KMS-11 (cell line): ENCODE measurements around the gene ITGB5.

Experiments used
- H2AFZ ChIP-seq: fragments of 200-600 bp; sonication (generic); 2 replicates; pipeline ENCODE4 v1.6.1; 2016; ENCODE audit warnings: antibody characterized with exemption, mixed run types, low read depth
- H3K27ac ChIP-seq: fragments of 200-600 bp; sonication (generic); 2 replicates; pipeline ENCODE4 v1.6.1; 2016; ENCODE audit warnings: mild to moderate bottlenecking, mixed run types
- H3K27me3 ChIP-seq: fragments of 200-600 bp; sonication (generic); 2 replicates; pipeline ENCODE4 v1.6.1; 2017; ENCODE audit warnings: mild to moderate bottlenecking, low read depth, mixed run types, moderate library complexity; ENCODE audit not compliant: insufficient read depth
- H3K36me3 ChIP-seq: fragments of 200-600 bp; sonication (generic); 2 replicates; pipeline ENCODE4 v1.6.1; 2017; ENCODE audit warnings: mild to moderate bottlenecking, mixed run types; ENCODE audit not compliant: insufficient read depth
- H3K4me1 ChIP-seq: fragments of 200-600 bp; sonication (generic); 2 replicates; pipeline ENCODE4 v1.6.1; 2016; ENCODE audit warnings: mild to moderate bottlenecking, low read depth, mixed run types; ENCODE audit not compliant: poor library complexity, severe bottlenecking
- H3K4me2 ChIP-seq: fragments of 200-600 bp; sonication (generic); 2 replicates; pipeline ENCODE4 v1.7.0; 2016; ENCODE audit warnings: mild to moderate bottlenecking, mixed run types
- H3K4me3 ChIP-seq: fragments of 200-600 bp; sonication (generic); IDR thresholded peaks from 2 replicates; pipeline ENCODE4 v1.6.1; 2017; ENCODE audit warnings: low read depth, low read length, mixed read lengths; ENCODE audit not compliant: insufficient read depth
- H3K79me2 ChIP-seq: fragments of 200-600 bp; sonication (generic); 2 replicates; pipeline ENCODE4 v1.6.1; 2016; ENCODE audit warnings: low read depth, mixed run types; ENCODE audit not compliant: insufficient read depth
- H3K9ac ChIP-seq: fragments of 200-600 bp; sonication (generic); 2 replicates; pipeline ENCODE4 v1.6.1; 2016; ENCODE audit warnings: mild to moderate bottlenecking, mixed run types
- H4K20me1 ChIP-seq: fragments of 200-600 bp; sonication (generic); 2 replicates; pipeline ENCODE4 v1.6.1; 2016; ENCODE audit warnings: mild to moderate bottlenecking, mixed run types; ENCODE audit not compliant: insufficient read depth
- TF ChIP-seq, protein P1 (sequence below): fragments of 200-600 bp; sonication (generic); conservative IDR thresholded peaks from 2 replicates; pipeline ENCODE4 v1.6.1; 2017; ENCODE audit warnings: low read depth, mild to moderate bottlenecking, antibody characterized with exemption, low read length, moderate library complexity, mixed read lengths

ITGB5 gene

DNA sequence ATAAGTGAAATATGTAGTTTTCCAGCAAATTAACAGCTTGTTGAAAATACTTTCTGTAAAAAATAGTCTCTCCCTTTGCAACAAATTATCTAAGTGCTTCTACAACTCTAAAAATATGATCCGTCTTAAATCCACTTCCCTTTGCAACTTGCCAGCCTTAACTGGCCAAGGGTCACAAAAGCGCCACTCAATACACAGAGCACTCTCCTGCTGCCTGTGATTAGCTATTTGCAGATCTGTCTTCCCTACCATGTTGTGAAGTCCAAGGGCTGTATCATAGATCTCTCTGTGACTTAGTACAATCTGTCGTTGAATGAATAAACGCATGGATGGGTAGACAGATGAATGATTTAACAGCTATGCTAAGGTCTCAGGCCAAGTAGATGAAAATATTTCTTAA is 76.2 kb downstream of the ITGB5 start:
- Histone ChIP-seq H3K36me3 (no peaks in the 10 kb centered on the region), H3K9ac (no peak overlapping the region), H2AFZ (no peak overlapping the region), H3K4me1 (peaks cover 11% of the 10 kb centered on the region), H3K27ac (no peak overlapping the region), H3K79me2 (no peaks in the 10 kb centered on the region), H3K4me2 (no peak overlapping the region), H4K20me1 (no peaks in the 10 kb centered on the region), H3K4me3 (no peak overlapping the region), H3K27me3 (no peaks in the 10 kb centered on the region)
- TF ChIP-seq, protein P1, sequence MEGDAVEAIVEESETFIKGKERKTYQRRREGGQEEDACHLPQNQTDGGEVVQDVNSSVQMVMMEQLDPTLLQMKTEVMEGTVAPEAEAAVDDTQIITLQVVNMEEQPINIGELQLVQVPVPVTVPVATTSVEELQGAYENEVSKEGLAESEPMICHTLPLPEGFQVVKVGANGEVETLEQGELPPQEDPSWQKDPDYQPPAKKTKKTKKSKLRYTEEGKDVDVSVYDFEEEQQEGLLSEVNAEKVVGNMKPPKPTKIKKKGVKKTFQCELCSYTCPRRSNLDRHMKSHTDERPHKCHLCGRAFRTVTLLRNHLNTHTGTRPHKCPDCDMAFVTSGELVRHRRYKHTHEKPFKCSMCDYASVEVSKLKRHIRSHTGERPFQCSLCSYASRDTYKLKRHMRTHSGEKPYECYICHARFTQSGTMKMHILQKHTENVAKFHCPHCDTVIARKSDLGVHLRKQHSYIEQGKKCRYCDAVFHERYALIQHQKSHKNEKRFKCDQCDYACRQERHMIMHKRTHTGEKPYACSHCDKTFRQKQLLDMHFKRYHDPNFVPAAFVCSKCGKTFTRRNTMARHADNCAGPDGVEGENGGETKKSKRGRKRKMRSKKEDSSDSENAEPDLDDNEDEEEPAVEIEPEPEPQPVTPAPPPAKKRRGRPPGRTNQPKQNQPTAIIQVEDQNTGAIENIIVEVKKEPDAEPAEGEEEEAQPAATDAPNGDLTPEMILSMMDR = no peak

DNA sequence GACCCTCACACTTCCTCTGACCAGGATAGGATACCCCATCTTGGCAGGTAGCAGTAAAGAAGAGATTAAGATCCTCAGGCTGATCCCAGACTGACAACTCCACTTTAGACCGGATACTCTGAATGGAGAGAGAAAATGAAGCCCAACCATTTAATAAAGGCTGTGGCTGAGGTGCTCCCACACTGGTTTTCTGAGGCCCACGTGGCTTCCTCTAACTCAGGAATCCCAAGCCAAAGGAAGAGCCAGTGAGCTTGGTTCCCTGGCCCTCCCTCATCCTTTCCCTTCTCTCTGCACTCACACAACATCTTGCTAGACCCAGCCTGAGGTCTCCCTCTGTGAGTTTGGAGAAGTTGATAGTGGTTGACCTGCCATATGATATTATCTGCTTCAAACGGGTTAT is 78.1 kb downstream of the ITGB5 start:
- Histone ChIP-seq H3K79me2 (no peaks in the 10 kb centered on the region), H3K27me3 (no peaks in the 10 kb centered on the region)

DNA sequence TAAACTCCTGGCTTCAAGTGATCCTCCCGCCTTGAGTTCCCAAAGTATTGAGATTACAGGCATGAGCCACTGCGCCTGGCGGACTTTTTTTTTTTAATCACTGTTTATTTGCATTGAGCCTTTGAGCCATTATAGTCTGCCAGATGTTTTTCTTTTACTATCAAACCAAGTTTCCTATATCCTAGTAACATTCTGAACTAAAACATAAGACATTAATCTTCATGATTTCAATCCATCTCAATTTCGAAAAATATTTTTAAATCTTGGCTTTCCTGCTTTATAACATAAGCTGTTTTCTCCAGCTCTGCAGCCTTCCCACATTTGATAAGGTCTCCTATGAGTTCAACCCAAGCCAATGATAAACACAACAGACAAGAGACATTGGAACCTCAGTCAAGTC is 81.5 kb downstream of the ITGB5 start:
- TF ChIP-seq, protein P1 = no peak
- no peaks in the 10 kb centered on the region for H3K27me3 ChIP-seq
- peaks cover 26% of the 10 kb centered on the region for H3K4me1 ChIP-seq
- H3K4me3 ChIP-seq = no peak overlapping the region
- H3K4me2 ChIP-seq = no peak overlapping the region
- no peaks in the 10 kb centered on the region for H3K79me2 ChIP-seq
- no peak overlapping the region for H3K27ac ChIP-seq
- no peaks in the 10 kb centered on the region for H4K20me1 ChIP-seq
- H3K36me3 ChIP-seq = no peaks in the 10 kb centered on the region
- no peak overlapping the region for H2AFZ ChIP-seq
- no peak overlapping the region for H3K9ac ChIP-seq

More for the DNA sequence above, 78.1 kb downstream of the ITGB5 start:
- H3K9ac ChIP-seq = no peak overlapping the region
- TF ChIP-seq, protein P1 = no peak
- H3K4me1 ChIP-seq = peaks cover 13% of the 10 kb centered on the region
- H2AFZ ChIP-seq = no peak overlapping the region
- H3K4me2 ChIP-seq = no peak overlapping the region
- no peak overlapping the region for H3K4me3 ChIP-seq
- no peak overlapping the region for H3K27ac ChIP-seq
- no peaks in the 10 kb centered on the region for H3K36me3 ChIP-seq
- no peaks in the 10 kb centered on the region for H4K20me1 ChIP-seq

DNA sequence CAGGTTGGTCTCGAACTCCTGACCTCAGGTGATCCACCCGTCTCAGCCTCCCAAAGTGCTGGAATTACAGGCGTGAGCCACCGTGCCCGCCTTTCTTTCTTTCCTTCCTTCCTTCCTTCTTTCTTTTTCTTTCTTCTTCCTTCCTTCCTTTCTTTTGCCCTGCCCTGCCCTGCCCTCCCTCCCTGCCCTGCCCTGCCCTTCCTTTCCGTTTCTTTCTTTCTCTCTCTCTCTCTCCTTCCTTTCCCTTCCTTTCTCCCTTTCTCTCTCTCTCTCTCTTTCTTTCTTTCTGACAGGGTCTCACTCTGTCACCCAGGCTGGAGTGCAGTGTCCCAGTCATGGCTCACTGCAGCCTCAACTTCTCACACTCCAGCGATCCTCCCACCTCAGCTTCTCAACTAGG is 82.3 kb downstream of the ITGB5 start:
- H3K4me1 ChIP-seq = peaks cover 34% of the 10 kb centered on the region
- no peak overlapping the region for H3K9ac ChIP-seq
- H4K20me1 ChIP-seq = no peaks in the 10 kb centered on the region
- H3K4me3 ChIP-seq = no peak overlapping the region
- H3K27ac ChIP-seq = no peak overlapping the region
- no peaks in the 10 kb centered on the region for H3K36me3 ChIP-seq
- no peak overlapping the region for H3K4me2 ChIP-seq
- no peak overlapping the region for H2AFZ ChIP-seq
- H3K27me3 ChIP-seq = no peaks in the 10 kb centered on the region
- TF ChIP-seq, protein P1 = no peak
- H3K79me2 ChIP-seq = no peaks in the 10 kb centered on the region

DNA sequence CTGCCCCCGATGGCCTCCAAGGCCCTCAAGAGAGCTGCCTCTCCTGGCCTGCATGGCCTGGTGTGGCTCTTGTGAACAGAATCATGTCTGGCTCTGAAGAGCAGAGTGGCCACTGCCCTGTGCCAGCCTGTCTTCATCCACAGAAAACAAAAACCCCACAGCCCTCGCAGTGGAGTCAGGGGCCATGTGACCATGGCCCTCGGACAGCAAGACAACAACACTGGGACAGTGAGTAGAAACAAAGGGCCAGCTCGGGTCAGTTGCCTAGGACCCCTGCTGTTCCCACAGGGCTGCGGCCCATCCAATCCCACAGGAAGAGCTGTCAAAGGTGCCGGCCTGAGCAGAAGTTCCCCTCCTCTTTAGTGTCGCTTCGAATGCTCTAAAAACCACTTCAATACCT is 84.5 kb downstream of the ITGB5 start:
- TF ChIP-seq, protein P1 = no peak
- Histone ChIP-seq H3K4me2 (no peak overlapping the region), H3K79me2 (no peaks in the 10 kb centered on the region), H3K27ac (no peak overlapping the region), H3K36me3 (no peaks in the 10 kb centered on the region), H3K4me1 (peaks cover 52% of the 10 kb centered on the region), H3K9ac (no peak overlapping the region), H4K20me1 (no peaks in the 10 kb centered on the region), H3K27me3 (no peaks in the 10 kb centered on the region), H2AFZ (no peak overlapping the region), H3K4me3 (no peak overlapping the region)
